Esophagus muscularis mucosa (tissue), 4 donors: ENCODE results near the gene GRAMD2A.

Experiments used
- EP300 ChIP-seq: sonication (generic); formaldehyde crosslinking; IDR thresholded peaks from one replicate; pipeline ENCODE4 v1.6.1; 2017; ENCODE audit warnings: antibody characterized with exemption
- POLR2A ChIP-seq: fragments of 450-650 bp; IDR thresholded peaks from one replicate; pipeline ENCODE4 v1.6.1; 2017; ENCODE audit warnings: antibody characterized with exemption, moderate library complexity, mild to moderate bottlenecking, low read depth
- POLR2AphosphoS5 ChIP-seq, 2 donors: sonication (generic); formaldehyde crosslinking; IDR thresholded peaks; one replicate each; pipeline ENCODE4 v1.6.1; 2017; ENCODE audit warnings: antibody characterized with exemption in 2 of 2
- TF ChIP-seq, protein P1 (sequence below), 3 experiments: fragments of 200-600 bp in 2 of 3; fragments of 450-650 bp in 1 of 3; sonication (generic) in 2 of 3; IDR thresholded peaks; one replicate each; pipeline ENCODE4 v1.5.1; 2017 to 2019; ENCODE audit warnings: antibody characterized with exemption in 3 of 3, mild to moderate bottlenecking in 2 of 3, moderate library complexity in 1 of 3

DNA sequence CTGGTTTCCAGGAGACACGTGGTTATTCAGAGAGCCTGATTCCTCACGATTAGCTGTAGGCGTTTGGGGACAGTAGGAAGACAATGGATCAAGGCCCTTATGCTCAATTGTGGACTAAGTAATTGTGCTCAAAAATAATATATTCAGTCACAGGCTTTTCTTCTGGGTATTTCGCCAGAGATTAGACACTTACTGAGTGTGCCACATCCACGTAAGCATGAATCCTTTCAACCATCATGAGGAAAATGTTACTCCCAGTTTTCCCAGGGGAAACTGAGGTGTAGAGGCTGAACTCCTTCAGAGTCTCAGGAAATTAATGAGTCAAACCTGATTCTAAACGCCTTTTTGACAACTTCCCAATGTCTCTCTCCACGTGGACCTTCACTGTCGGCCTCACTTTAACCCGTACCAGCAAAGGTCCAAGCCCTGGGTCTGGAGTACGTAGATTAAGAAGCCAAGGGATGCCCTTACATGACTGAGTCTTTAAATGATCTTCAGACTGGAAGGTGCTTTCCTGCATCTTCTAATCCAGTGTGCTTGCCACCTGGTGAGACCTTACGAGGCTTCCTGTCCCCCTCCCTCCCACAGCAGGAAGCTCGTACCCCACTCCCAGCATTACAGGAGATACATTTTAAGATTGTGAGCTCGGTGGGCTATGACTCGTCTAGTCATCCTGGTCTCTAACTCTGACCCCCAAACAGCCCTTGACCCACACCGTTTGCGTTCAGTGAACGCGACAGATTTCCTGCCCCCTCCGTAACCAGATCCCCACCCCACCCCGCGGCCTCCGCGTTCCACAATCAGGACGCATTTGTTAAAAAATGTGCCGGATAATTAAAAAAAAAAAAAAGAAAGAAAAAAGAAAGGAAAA, 31.7 kb upstream of the GRAMD2A start:
- no peak for TF ChIP-seq POLR2A
- TF ChIP-seq, protein P1, sequence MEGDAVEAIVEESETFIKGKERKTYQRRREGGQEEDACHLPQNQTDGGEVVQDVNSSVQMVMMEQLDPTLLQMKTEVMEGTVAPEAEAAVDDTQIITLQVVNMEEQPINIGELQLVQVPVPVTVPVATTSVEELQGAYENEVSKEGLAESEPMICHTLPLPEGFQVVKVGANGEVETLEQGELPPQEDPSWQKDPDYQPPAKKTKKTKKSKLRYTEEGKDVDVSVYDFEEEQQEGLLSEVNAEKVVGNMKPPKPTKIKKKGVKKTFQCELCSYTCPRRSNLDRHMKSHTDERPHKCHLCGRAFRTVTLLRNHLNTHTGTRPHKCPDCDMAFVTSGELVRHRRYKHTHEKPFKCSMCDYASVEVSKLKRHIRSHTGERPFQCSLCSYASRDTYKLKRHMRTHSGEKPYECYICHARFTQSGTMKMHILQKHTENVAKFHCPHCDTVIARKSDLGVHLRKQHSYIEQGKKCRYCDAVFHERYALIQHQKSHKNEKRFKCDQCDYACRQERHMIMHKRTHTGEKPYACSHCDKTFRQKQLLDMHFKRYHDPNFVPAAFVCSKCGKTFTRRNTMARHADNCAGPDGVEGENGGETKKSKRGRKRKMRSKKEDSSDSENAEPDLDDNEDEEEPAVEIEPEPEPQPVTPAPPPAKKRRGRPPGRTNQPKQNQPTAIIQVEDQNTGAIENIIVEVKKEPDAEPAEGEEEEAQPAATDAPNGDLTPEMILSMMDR (IDR thresholded peaks at IDR 0.05) = no peak
- TF ChIP-seq POLR2AphosphoS5 (IDR thresholded peaks at IDR 0.05) = peak in 1 of 2 donors; percentile 8
- no peak for TF ChIP-seq EP300
